ENCODE results near the gene GAPDH. TPM values are rescaled to one million over a fixed set of nuclear protein-coding genes. Genes with fewer than 3 reads are reported as not detected.

The GAPDH gene
- total RNA-seq, 1 donor from 2014 or later, result 2,297 TPM

- no peaks in the 10 kb centered on the region for H3K9me3 ChIP-seq
- H3K4me1 ChIP-seq, result peaks cover 13% of the 10 kb centered on the region
- H3K27ac ChIP-seq, result no peak overlapping the region
- DNase-seq (ENCODE audit: extremely low spot score in 2 of 2), result no peak
- intact Hi-C loops (cut with DNase I), result no loop called here
- no peak overlapping the region for H3K4me3 ChIP-seq
- peaks cover 0 to 61% of the 10 kb centered on the region in 2 donors for H3K36me3 ChIP-seq
- TF ChIP-seq POLR2A (IDR thresholded peaks at IDR 0.05) (no peak), CTCF (IDR thresholded peaks at IDR 0.05) (no peak), POLR2AphosphoS5 (IDR thresholded peaks at IDR 0.05; ENCODE audit: insufficient read depth in 1 of 2, low read depth in 1 of 2) (no peak)
- no peaks in the 10 kb centered on the region for H3K27me3 ChIP-seq
Observed at GRCh38 chr12:6559500-6559899, 25.2 kb downstream of the GAPDH start.

- no peak for DNase-seq (ENCODE audit: extremely low spot score in 2 of 2)
- H3K4me1 ChIP-seq, result peaks cover 6% of the 10 kb centered on the region
- intact Hi-C loops (cut with DNase I), result no loop called here
- H3K9me3 ChIP-seq, result no peaks in the 10 kb centered on the region
- peaks cover 0 to 69% of the 10 kb centered on the region in 2 donors for H3K36me3 ChIP-seq
- no peak overlapping the region for H3K4me3 ChIP-seq
- H3K27ac ChIP-seq, result no peak overlapping the region
- TF ChIP-seq CTCF (IDR thresholded peaks at IDR 0.05) (no peak), POLR2AphosphoS5 (IDR thresholded peaks at IDR 0.05; ENCODE audit: insufficient read depth in 1 of 2, low read depth in 1 of 2) (no peak), POLR2A (IDR thresholded peaks at IDR 0.05) (no peak)
- H3K27me3 ChIP-seq, result no peaks in the 10 kb centered on the region
Observed at GRCh38 chr12:6560501-6561205, 26.3 kb downstream of the GAPDH start.

- H3K4me1 ChIP-seq, result peaks cover 10% of the 10 kb centered on the region
- H3K4me3 ChIP-seq, result no peak overlapping the region
- no peak for DNase-seq (ENCODE audit: extremely low spot score in 2 of 2)
- no peaks in the 10 kb centered on the region for H3K27me3 ChIP-seq
- no peak overlapping the region for H3K27ac ChIP-seq
- no peaks in the 10 kb centered on the region for H3K9me3 ChIP-seq
- H3K36me3 ChIP-seq, result peaks cover 0 to 67% of the 10 kb centered on the region in 2 donors
- TF ChIP-seq POLR2A (IDR thresholded peaks at IDR 0.05) (no peak), CTCF (IDR thresholded peaks at IDR 0.05) (no peak), POLR2AphosphoS5 (IDR thresholded peaks at IDR 0.05; ENCODE audit: insufficient read depth in 1 of 2, low read depth in 1 of 2) (no peak)
- intact Hi-C loops (cut with DNase I), result no loop called here
Observed at GRCh38 chr12:6562881-6563280, 28.6 kb downstream of the GAPDH start.

- H3K4me3 ChIP-seq, result no peak overlapping the region
- peaks cover 0 to 67% of the 10 kb centered on the region in 2 donors for H3K36me3 ChIP-seq
- no peak for TF ChIP-seq POLR2AphosphoS5 (IDR thresholded peaks at IDR 0.05; ENCODE audit: insufficient read depth in 1 of 2, low read depth in 1 of 2)
- TF ChIP-seq CTCF (IDR thresholded peaks at IDR 0.05), result peak in 2 of 3 experiments; percentile 22 to 37
- intact Hi-C loops (cut with DNase I), result no loop called here
- H3K27ac ChIP-seq, result no peak overlapping the region
- peaks cover 10% of the 10 kb centered on the region for H3K4me1 ChIP-seq
- no peak for DNase-seq (ENCODE audit: extremely low spot score in 2 of 2)
- no peaks in the 10 kb centered on the region for H3K9me3 ChIP-seq
- no peaks in the 10 kb centered on the region for H3K27me3 ChIP-seq
Observed at GRCh38 chr12:6563448-6564050, 29.2 kb downstream of the GAPDH start.

GRCh38 chr12:6567112-6567670, 32.9 kb downstream of the GAPDH start:
- peaks cover 3 to 62% of the 10 kb centered on the region in 2 donors for H3K36me3 ChIP-seq

More at GRCh38 chr12:6567112-6567670, 32.9 kb downstream of the GAPDH start:
- peak overlapping the region; percentile 75 to 94 for H3K4me3 ChIP-seq
- no peak for DNase-seq (ENCODE audit: extremely low spot score in 2 of 2)
- H3K27ac ChIP-seq, result peak overlapping the region; percentile 86
- TF ChIP-seq CTCF (IDR thresholded peaks at IDR 0.05) (no peak), POLR2AphosphoS5 (IDR thresholded peaks at IDR 0.05; ENCODE audit: insufficient read depth in 1 of 2, low read depth in 1 of 2) (no peak), POLR2A (IDR thresholded peaks at IDR 0.05) (no peak)
- intact Hi-C loops (cut with DNase I), result no loop called here
- no peaks in the 10 kb centered on the region for H3K9me3 ChIP-seq
- peaks cover 10% of the 10 kb centered on the region for H3K4me1 ChIP-seq
- no peaks in the 10 kb centered on the region for H3K27me3 ChIP-seq
